Measurements from ENCODE around the gene CELF5.
"Not testable (repeated sequence)": the region's sequence is repeated elsewhere in the genome, so short reads cannot be mapped to it uniquely, and the experiment has no call there.

CELF5 gene

GRCh38 chr19:3233116-3233515 is 8.7 kb downstream of the CELF5 start:
- no peak overlapping the region for H3K4me3 ChIP-seq (ENCODE audit: low read depth, low read length)
- TF ChIP-seq CTCF (IDR thresholded peaks at IDR 0.05; ENCODE audit: low read depth, low read length) = no peak
- no peak for DNase-seq (ENCODE audit: low read depth, low spot score)
- in situ Hi-C loops (cut with HindIII; ENCODE audit: low sequenced_read_pairs) = no loop called here

- TF ChIP-seq CTCF (IDR thresholded peaks at IDR 0.05; ENCODE audit: low read depth, low read length) = no peak
- H3K4me3 ChIP-seq (ENCODE audit: low read depth, low read length) = no peak overlapping the region
- in situ Hi-C loops (cut with HindIII; ENCODE audit: low sequenced_read_pairs) = no loop called here
- no peak for DNase-seq (ENCODE audit: low read depth, low spot score)
These were observed 9.4 kb downstream of the CELF5 start for GRCh38 chr19:3233831-3234230.

- peak; percentile 40 for TF ChIP-seq CTCF (IDR thresholded peaks at IDR 0.05; ENCODE audit: low read depth, low read length)
- H3K4me3 ChIP-seq (ENCODE audit: low read depth, low read length) = no peak overlapping the region
- no peak for DNase-seq (ENCODE audit: low read depth, low spot score)
- in situ Hi-C loops (cut with HindIII; ENCODE audit: low sequenced_read_pairs) = no loop called here
These were observed 10.3 kb downstream of the CELF5 start for GRCh38 chr19:3234800-3235199.

GRCh38 chr19:3235604-3236003 is 11.1 kb downstream of the CELF5 start:
- H3K4me3 ChIP-seq (ENCODE audit: low read depth, low read length); DNase-seq (ENCODE audit: low read depth, low spot score); in situ Hi-C loops (cut with HindIII; ENCODE audit: low sequenced_read_pairs): not testable (repeated sequence)

GRCh38 chr19:3236272-3236671 is 11.8 kb downstream of the CELF5 start:
- TF ChIP-seq CTCF (IDR thresholded peaks at IDR 0.05; ENCODE audit: low read depth, low read length) = no peak
- in situ Hi-C loops (cut with HindIII; ENCODE audit: low sequenced_read_pairs) = no loop called here
- H3K4me3 ChIP-seq (ENCODE audit: low read depth, low read length) = no peak overlapping the region
- DNase-seq (ENCODE audit: low read depth, low spot score) = no peak

GRCh38 chr19:3238066-3238561 is 13.7 kb downstream of the CELF5 start:
- no peak for TF ChIP-seq CTCF (IDR thresholded peaks at IDR 0.05; ENCODE audit: low read depth, low read length)
- in situ Hi-C loops (cut with HindIII; ENCODE audit: low sequenced_read_pairs) = no loop called here
- H3K4me3 ChIP-seq (ENCODE audit: low read depth, low read length) = no peak overlapping the region
- DNase-seq (ENCODE audit: low read depth, low spot score) = no peak

- in situ Hi-C loops (cut with HindIII; ENCODE audit: low sequenced_read_pairs) = no loop called here
These were observed 14.9 kb downstream of the CELF5 start for GRCh38 chr19:3239367-3239766.

More at GRCh38 chr19:3239367-3239766, 14.9 kb downstream of the CELF5 start:
- H3K4me3 ChIP-seq (ENCODE audit: low read depth, low read length) = no peak overlapping the region
- TF ChIP-seq CTCF (IDR thresholded peaks at IDR 0.05; ENCODE audit: low read depth, low read length) = no peak
- no peak for DNase-seq (ENCODE audit: low read depth, low spot score)

Data from astrocyte of the spinal cord (primary cell).